Kidney (tissue), 14 donors: ENCODE results near the gene FKBP2. TPM values are rescaled to one million over a fixed set of nuclear protein-coding genes. Genes with fewer than 3 reads are reported as not detected.

Source experiments
- DNase-seq, 5 donors: peaks; one replicate each; pipeline ENCODE4 v3.0.0-alpha.2; 2013 to 2020
- FAIRE-seq: peaks from 2 replicates; lab custom pipeline; 2012; peaks lifted over from hg19 to GRCh38; lab: Jason Lieb, UNC
- H3K27ac ChIP-seq, 2 donors: one replicate each; pipeline ENCODE4 v1.7.0; 2013; ENCODE audit warnings: low read depth in 2 of 2, low read length in 2 of 2, inconsistent platforms in 1 of 2
- H3K27me3 ChIP-seq: one replicate; pipeline ENCODE4 v1.7.1; 2013; ENCODE audit warnings: low read length, inconsistent platforms; ENCODE audit not compliant: control insufficient read depth, insufficient read depth
- H3K36me3 ChIP-seq, 3 donors: one replicate each; pipeline versions ENCODE4 v1.7.0 to v1.7.1; 2013; ENCODE audit warnings: low read length in 3 of 3, control low read depth in 1 of 3, inconsistent platforms in 1 of 3; ENCODE audit not compliant: insufficient read depth in 3 of 3, control insufficient read depth in 2 of 3
- H3K4me1 ChIP-seq, 3 donors: one replicate each; pipeline versions ENCODE4 v1.7.0 to v1.7.1; 2013; ENCODE audit warnings: low read length in 3 of 3, inconsistent platforms in 1 of 3, low read depth in 1 of 3; ENCODE audit not compliant: control insufficient read depth in 2 of 3, insufficient read depth in 2 of 3
- H3K4me3 ChIP-seq, 3 donors: one replicate each; pipeline versions ENCODE4 v1.7.0 to v1.8.1; 2013; ENCODE audit warnings: low read length in 3 of 3, control low read depth in 1 of 3, inconsistent platforms in 1 of 3
- H3K9ac ChIP-seq, 3 donors: one replicate each; pipeline versions ENCODE4 v1.7.0 to v1.7.1; 2013; ENCODE audit warnings: low read length in 3 of 3, control low read depth in 1 of 3, inconsistent platforms in 1 of 3
- H3K9me3 ChIP-seq, 3 donors: one replicate each; pipeline versions ENCODE4 v1.7.0 to v1.7.1; 2013; ENCODE audit warnings: low read length in 3 of 3, control low read depth in 1 of 3, inconsistent platforms in 1 of 3; ENCODE audit not compliant: control insufficient read depth in 2 of 3, insufficient read depth in 1 of 3
- CTCF ChIP-seq: IDR thresholded peaks from 3 replicates; pipeline ENCODE4 v1.5.1; 2012; ENCODE audit warnings: mild to moderate bottlenecking, moderate library complexity, borderline replicate concordance; ENCODE audit not compliant: insufficient read depth; ENCODE audit errors: extremely low read depth
- intact Hi-C: fragments of 100-400 bp; cut with DNase I; formaldehyde crosslinking; loops from one replicate; pipeline ENCODE4 v1.11.1; 2022
- polyA plus RNA-seq: library from polyadenylated mRNA; stranded (reverse); fragments of 350-450 nt; fragmentation: Illumina TruSeq; extraction: RNeasy Lipid Tissue Mini Kit (QIAGEN cat#74804); gene quantifications from one replicate; pipeline ENCODE4 v1.2.3, GENCODE V29; 2014; ENCODE audit warnings: low read depth, low replicate concordance; ENCODE audit not compliant: insufficient read depth
- total RNA-seq: library from RNA; stranded (reverse); fragmentation: NEBNext Ultra II Directional; extraction: Animal tissue kit (Norgen Biotek cat#: 25700); gene quantifications from one replicate; pipeline ENCODE4 v1.2.1, GENCODE V29; 2021
- donor health status: control.
- donor health status: control.
- donor health status: control.
- donor health status: control.
- donor health status: control.
- donor health status: DM: yes; HTN: yes; CAD: no.
- donor health status: Normal renal cell carcinoma (clear cell type).

FKBP2 gene
- total and polyA plus RNA-seq, 2 donors from 2014 or later = 76.0 to 411 TPM

DNA sequence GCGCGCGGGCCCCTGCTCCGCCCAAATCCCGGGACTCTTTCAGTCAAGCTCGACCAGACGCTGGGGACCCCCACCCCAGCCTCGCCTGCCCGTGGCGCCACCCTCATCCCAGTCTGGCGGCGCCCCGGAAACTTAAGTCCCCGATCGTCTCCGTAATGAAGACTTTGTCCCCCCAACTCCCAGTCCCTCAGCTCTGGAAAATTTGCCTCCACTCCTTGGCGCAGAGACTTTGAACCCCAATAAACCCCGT is 10.8 kb downstream of the FKBP2 start:
- peaks cover 0 to 6% (median 0%) of the 10 kb centered on the region in 3 donors for H3K36me3 ChIP-seq
- TF ChIP-seq CTCF = no peak
- intact Hi-C loops = no loop called here

DNA sequence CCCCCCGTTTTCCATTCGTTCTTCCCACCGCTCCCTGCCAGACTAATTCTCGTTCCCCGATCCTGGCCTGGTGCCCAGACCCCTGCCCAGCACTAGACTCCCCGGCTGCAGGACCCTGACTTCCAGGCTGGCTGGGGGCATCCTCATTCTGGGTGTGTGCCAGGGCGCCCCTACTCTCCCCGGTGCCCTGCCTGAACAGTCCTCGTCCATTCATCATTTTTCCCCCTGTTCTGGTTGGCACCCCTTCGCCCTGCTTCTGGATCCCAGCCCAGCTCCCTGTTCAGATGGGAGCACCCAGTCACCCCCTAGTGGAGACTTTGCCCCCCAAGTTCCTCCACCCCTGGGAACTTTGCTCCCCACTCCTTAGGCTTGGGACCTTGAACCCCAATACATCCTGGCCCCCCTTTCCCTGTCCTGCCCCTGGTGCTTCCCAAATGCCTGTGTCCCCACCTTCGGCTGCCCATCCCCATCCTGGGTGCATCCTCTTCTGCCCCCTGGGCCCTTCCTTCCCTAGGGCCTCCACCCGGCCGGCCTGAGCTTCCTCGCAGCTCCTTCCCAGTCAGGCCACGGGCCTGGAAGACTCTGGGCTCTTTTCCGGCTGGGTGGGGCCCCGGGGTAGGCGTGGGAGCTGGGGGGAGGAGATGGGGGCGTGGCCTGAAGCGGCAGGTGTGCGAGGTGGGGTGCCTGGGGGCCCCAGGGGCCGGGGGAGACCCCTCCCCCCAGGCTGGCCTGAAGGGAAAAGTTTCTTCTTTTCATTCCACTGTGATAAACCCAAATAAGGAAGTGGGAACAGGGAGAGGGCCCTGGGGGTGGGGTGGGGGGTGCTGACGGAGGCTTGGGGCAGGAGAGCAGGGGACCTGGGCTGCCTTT is 11.3 kb downstream of the FKBP2 start:
- peaks cover 0 to 6% (median 0%) of the 10 kb centered on the region in 3 donors for H3K36me3 ChIP-seq
- DNase-seq (peak in 1 of 5 donors; percentile 77), FAIRE-seq (no peak)
- TF ChIP-seq CTCF = peak; percentile 8
- peak overlapping the region in 2 of 3 donors; percentile 78 to 80 for H3K9ac ChIP-seq
- intact Hi-C loops = no loop called here
- peak overlapping the region; percentile 57 to 74 (median 71) for H3K4me3 ChIP-seq
- H3K9me3 ChIP-seq = no peaks in the 10 kb centered on the region
- no peaks in the 10 kb centered on the region for H3K27me3 ChIP-seq
- H3K4me1 ChIP-seq = peaks cover 0 to 26% (median 5%) of the 10 kb centered on the region in 3 donors
- peak overlapping the region; percentile 7 to 32 for H3K27ac ChIP-seq

More for the DNA sequence above, 10.8 kb downstream of the FKBP2 start:
- DNase-seq (peak in 1 of 5 donors; percentile 82), FAIRE-seq (no peak)
- peak overlapping the region in 2 of 3 donors; percentile 78 to 80 for H3K9ac ChIP-seq
- no peaks in the 10 kb centered on the region for H3K9me3 ChIP-seq
- H3K4me1 ChIP-seq = peaks cover 0 to 26% (median 5%) of the 10 kb centered on the region in 3 donors
- H3K27me3 ChIP-seq = no peaks in the 10 kb centered on the region
- H3K27ac ChIP-seq = peak overlapping the region in 1 of 2 donors; percentile 7
- peak overlapping the region; percentile 57 to 74 (median 71) for H3K4me3 ChIP-seq

GRCh38 chr11:64253043-64253442 is 12.1 kb downstream of the FKBP2 start:
- Histone ChIP-seq H3K27ac (no peak overlapping the region), H3K4me3 (no peak overlapping the region), H3K9me3 (no peaks in the 10 kb centered on the region), H3K9ac (no peak overlapping the region), H3K4me1 (peaks cover 0 to 22% (median 5%) of the 10 kb centered on the region in 3 donors), H3K36me3 (peaks cover 0 to 6% (median 0%) of the 10 kb centered on the region in 3 donors), H3K27me3 (no peaks in the 10 kb centered on the region)
- DNase-seq (no peak), FAIRE-seq (no peak)
- intact Hi-C loops = no loop called here
- no peak for TF ChIP-seq CTCF
